T-helper 1 cell (primary cell): ENCODE results near the gene XG.
"Not testable (repeated sequence)": the region's sequence is repeated elsewhere in the genome, so short reads cannot be mapped to it uniquely, and the experiment has no call there.

ENCODE experiments used
- DNase-seq, 5 donors: peaks; one replicate each; pipeline ENCODE4 v3.0.0-alpha.2; 2012 to 2020

The XG gene

DNA sequence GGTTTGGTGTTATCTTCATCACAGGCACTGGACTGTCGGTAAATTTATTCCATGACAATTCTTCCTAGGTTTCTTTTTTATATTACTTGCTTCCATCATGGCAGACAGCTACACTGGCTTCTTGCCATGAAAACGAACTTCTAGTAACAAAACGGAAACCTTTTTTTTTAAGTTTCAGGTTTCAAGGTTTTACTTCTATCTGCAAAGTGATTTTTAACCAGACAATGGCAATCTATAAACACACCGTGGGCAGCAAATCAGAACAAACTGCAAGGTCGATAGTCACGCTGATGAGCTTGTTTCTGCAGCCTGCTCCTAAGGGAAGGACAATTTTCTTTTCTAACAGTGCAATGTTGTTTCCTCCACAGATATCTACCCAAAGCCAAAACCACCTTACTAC, 29.9 kb downstream of the XG start:
- DNase-seq = peak in 1 of 5 donors; percentile 15

DNA sequence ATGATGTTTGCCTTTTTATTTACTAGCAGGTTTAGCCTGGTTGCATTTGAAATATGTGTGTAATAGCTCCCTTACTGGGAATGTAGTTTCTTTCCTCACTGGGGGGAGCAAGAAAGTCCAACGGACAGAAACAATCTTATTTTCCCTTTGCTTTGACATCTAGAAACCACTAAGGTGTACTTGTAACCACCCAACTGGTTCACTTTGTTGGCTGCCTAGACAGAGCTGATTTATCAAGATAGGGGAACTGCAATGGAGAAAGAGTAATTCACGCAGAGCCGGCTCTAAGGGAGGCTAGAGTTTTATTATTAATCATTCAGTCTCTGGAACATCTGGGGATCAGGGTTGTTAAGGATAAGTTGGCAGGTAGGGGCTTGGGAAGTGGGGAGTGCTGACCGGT, 30.3 kb downstream of the XG start:
- DNase-seq = no peak

DNA sequence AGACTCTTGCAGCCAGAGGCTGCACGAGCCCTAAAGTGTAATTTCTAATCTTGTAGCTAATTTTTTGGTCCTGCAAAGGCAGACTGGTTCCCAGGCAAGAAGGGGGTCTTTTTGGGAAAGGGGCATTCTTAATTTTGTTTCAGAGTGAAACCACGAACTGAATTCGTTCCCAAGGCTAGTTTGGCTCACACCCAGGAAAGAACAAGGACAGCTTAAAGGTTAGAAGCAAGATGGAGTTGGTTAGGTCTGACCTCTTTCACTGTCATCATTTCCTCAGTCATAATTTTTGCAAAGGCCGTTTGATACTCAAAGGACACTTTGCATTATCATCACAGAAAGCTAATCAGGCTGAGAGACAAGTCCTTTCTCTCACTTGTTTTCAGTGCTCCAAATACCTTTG, 30.9 kb downstream of the XG start:
- no peak for DNase-seq

DNA sequence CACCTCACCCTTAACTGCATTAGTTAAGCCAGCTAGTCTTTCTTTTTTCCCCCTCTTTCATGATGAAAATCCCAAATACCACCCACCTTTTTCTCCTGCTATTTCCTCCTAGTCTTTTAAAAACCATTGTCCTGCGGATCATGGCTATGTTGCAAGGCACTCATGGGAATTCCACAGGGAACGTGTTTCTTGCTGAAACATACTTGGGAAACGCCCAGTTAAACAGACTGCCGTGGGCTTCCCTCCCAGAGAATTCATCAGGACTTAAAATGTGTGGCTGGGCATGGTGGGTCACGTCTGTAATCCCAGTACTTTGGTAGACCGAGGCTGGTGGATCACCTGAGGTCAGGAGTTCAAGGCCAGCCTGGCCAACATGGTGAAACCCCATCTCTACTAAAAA, 32.2 kb downstream of the XG start:
- DNase-seq = no peak

DNA sequence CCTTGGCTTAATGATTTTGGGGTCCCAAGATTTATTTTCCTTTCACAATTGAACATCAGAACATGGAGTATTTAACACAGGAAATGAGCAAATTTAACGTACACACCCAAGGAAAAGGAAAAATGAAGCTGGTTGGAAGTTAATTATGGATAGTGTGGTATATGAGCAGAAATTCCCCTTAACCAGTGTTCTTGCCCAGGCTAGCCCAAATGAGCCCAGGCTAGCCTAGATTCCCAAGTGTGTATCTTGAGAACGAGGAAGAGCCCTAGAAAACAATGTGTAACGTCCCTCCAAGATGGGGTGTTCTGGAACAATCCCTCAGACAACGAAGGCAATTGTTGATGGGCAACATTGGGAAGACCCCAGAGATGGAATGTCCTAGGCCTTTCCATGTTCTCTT, 33.7 kb downstream of the XG start:
- DNase-seq = no peak

DNA sequence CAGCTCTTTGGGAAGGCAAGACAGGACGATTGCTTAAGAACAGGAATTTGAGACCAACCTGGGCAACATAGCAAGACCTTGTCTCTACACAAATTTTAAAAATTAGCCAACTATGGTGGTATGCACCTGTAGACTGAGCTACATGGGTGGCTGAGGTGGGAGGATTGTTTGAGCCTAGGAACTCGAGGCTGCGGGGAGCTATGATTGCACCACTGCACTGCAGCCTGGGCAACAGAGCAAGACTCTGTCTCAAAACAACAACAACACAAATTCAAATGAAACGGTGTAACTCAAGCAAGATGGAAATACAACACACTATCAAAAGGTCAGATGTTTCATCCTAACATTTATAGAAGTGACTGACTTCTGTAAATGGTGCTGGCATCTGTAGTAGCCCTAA, 37.1 kb downstream of the XG start:
- DNase-seq = no peak

DNA sequence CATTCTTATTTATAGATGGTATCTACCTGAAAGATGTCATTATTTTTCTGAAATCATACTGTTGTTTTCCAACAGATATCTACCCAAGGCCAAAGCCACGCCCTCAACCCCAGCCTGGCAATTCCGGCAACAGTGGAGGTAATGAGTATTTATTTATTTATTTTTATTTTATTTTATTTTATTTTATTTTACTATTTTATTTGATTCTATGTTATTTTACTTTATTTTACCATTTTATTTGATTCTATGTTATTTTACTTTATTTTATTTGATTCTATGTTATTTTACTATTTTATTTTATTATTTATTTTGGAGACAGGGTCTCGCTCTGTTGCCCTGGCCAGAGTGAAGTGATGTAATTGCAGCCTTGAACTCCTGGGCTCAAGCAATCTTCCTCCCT, 37.7 kb downstream of the XG start:
- no peak for DNase-seq

DNA sequence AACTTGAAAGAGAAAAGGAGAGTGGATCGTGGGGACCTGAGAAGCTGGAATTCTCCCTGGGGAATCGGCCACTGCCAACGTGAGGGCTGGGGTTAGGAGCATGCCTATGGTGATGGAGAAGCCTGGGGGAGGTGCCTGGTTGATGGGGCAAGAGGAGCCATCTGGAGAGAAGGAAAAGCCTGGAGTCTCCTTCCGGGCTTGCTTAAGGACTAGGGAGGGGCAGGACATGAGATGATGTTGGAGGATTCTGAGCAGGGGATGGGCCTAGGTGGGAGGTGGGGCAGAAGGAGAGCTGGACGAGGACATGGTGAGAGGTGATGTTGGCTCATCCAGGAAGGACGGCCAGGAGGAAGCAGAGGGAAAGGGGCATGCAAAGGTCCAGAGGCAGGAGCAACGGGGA, 41.9 kb downstream of the XG start:
- no peak for DNase-seq

DNA sequence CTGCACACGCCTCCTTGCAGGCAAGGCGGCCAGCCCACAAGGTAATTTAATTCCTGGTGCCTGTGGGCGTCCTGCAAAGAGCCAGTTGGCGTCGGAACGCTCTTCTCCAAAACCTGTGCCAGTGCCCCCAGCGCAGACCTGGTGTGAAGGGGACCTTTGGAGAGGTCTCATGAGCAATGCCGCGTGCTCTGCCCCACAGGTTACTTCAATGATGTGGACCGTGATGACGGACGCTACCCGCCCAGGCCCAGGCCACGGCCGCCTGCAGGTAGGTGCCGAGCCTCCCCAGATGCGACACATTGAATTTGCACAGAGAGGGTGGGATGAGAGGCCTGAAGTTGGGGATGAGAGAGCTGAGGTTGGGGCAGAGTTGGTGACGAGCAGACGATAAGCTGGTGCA, 42.5 kb downstream of the XG start:
- DNase-seq = no peak

DNA sequence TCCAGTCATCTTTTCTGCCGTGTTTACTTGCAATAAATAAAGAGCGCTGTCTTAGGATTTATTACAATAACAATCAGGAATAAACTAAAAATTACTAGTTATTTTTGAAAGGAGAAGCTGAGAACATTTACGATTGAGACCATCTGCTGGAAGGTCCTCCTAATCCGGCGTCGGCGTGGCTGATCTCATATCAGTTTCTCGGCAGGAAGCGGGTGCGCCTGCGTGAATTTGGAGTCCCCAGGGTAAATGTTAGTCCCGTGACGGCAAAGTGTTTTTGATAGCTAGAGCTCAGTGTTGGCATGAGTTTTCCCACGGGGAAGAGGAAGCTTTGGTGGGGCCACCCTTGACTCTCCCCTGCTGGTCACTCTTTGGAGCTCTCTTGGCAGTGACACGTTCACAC, 45.0 kb downstream of the XG start:
- not testable (repeated sequence) for DNase-seq

DNA sequence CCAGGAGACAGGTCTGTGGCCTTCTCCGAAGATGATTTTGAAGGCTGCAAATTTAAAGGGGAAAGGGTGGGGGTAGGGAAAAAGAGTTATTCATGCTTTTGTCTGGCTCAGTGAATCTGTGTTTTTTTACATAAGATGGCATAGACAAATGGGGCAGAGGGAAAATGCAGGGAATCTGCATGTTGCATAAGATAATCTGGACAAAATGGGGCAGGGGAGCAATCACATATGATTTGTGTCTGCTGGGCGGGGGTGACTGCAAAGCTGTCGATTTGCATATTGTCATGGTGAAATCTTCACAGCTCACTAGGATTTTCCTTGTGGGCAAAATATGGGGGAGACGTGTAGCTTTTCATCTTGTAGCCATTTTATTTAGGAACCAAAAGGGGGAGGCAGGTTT, 47.5 kb downstream of the XG start:
- DNase-seq = no peak

DNA sequence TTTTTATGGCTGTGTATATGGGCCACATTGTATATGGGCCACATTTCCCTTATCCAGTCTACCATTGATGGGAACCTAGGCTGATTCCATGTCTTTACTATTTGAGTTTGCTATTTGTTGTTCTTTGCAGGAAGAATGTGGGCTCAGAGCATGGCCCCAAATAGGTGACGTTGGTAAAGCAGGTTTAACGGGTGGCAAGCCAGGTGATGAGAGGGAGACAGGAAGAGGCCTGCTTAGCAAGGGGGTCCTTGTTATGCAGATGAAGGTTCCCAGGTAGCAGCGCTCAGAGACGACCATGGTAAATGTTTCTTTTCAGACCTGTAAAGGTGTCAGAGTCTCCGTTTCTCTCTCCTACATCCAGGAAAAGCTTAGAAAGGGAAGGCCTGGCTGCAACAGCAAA, 48.1 kb downstream of the XG start:
- not testable (repeated sequence) for DNase-seq

DNA sequence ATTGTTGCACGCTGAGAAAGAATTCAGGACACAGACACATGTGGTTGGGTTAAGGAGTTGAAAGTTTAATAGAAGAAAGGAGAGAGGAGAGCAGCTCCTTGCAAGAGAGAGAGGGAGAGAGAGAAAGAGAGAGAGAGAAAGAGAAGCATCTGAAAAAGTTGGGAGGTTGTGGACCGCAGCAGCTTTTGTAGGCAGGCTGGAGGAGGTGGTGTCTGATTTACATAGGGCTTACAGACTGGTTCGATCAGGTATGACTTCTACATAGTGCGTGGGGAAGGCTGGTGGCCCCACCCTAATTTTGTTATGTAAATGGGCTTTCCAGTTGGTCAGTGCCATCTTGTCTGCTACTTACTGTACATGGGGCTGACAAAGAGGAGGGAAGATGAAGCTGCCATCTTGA, 49.4 kb downstream of the XG start:
- no peak for DNase-seq

DNA sequence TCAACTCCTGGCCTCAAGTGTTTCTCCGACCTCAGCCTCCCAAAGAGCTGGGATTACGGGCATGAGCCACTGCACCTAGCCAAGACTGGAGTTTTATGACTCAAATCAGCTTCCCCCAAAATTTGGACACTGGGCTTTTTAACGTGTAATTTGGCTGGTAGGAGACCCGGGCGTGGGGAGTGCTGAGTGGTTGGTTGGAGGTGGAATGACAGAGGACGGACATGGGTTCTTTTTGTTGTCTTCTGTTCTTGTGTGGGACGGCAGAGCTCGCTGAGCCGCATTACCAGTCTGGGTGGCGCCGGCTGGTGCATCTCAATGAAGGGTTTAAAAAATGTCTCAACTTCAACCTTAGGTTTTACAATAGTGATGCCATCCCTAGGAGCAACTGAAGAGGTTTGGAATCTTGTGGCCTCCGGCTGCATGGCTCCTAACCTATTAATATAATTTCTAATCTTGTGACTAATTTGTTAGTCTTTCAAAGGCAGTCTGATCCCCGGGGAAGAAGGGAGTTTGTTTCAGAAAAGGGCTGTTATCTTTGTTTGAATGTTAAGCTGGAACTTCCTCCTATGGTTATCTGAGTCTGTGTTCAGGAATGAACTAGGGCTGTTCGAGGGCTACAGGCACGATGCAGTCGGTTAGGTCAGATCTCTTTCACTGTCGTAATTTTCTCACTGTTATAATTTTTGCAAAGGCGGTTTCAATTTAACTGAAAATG, 50.7 kb downstream of the XG start:
- not testable (repeated sequence) for DNase-seq

DNA sequence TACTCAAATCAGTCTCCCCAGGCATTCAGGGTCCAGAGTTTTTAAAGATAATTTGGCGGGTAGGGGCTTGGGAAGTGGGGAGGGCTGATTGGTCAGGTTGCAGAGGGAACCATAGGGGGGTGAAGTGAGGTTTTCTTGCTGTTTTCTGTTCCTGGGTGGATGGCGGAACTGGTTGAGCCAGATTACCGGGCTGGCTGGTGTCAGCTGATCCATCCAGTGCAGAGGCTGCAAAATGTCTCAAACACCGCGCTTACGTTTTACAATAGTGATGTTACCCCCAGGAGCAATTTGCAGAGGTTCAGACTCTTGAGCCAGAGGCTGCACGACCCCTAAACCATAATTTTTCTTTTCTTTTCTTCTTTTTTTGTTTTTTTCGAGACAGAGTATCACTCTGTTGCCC, 51.6 kb downstream of the XG start:
- not testable (repeated sequence) for DNase-seq

DNA sequence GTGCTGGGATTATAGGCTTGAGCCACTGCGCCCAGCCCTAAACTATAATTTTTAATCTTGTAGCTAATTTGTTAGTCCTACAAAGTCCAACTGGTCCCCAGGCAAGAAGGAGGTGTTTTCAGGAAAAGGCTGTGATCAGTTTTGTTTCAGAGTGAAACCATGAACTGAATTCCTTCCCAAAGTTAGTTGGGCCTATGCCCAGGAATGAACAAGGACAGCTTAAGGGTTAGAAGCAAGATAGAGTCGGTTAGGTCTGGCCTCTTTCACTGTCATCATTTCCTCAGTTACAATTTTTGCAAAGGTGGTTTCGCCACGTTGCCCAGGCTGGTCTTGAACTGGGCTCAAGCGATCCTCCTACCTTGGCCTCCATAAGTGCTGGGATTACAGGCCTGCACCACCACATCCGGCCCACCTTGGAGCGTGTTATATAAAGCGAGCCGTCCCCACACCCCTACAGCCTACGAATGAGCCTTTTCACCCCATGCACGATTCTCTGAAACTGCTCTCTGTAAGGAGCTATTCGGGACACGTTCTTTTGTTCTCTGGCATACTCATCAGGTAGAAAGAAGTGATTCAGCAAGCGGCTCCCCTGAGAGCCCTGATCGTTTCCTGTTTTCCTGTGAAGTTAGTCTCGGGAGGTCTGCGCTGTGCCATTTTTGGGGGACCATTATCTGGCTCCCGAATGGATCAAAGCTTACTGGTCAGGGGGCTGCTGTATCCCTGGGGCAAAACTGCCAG, 52.4 kb downstream of the XG start:
- not testable (repeated sequence) for DNase-seq

DNA sequence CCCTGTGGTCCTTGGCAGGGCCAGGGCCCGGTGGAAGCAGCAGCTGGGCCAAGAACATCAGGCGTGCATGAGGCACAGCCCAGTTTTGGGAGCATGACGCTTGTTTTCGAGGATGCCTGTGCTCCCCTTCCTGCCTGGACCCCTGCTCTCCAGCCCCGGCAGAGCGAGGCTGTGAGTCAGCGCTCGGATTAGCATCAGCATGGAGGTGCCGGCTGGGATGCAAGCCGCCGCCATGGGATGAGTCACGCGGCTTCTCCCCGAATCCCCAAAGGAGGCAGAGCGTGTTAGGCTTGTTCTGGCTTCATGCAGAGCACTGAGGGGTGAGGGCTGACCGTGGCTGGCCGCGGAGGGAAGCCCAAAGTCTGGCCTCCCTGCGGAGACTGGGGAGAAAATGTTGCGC, 53.0 kb downstream of the XG start:
- DNase-seq = not testable (repeated sequence)

DNA sequence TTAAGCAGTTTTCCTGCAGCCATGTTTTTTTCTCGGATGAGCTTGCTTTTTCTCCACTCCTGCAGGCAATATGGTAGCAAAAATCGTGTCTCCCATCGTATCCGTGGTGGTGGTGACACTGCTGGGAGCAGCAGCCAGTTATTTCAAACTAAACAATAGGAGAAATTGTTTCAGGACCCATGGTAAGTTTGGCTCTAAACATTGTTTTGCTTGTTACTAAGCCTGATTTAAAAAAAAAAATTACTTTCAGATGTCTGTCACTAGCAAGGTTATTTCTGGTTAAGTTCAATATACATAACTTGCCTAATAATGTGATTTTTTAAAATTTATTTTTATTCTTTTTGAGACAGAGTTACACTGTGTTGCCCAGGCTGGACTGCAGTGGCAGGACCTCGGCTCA, 59.4 kb downstream of the XG start:
- DNase-seq = no peak

DNA sequence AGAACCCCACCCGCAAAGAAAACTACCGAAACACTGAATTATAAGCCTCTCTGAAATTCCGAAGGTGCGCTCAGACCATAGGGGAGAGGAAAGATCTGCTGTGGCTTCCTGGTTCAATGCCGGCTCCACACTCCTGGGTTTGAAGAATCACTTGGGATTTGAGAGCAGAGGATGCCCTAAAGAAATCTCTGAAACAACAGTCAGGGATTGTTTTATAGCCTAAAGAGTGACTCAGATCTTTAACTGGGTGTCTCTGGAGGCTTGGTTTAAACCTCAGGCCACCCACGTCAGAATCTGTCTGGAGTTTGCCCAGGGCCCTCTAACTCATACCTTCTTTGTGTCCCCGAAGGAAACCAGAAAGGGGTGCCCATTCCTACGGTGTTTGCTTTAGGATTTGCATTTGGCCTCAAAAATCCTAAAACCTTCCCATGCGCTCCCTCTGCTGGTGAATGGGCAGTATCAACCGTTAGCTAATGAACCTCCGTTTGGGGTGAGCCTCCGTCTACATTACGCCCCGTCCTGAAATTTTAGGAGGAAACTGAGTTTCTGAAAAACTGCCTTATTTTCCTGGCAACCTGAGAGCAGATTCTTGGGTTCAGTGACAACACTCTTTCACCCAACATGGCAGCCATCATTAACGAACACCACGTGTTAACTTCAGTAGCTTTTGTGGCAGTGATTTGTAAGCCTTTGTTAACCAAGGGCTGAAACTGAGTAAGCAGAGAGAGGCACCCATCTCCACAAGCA, 60.5 kb downstream of the XG start:
- peak in 3 of 5 donors; percentile 8 to 46 (median 24) for DNase-seq

DNA sequence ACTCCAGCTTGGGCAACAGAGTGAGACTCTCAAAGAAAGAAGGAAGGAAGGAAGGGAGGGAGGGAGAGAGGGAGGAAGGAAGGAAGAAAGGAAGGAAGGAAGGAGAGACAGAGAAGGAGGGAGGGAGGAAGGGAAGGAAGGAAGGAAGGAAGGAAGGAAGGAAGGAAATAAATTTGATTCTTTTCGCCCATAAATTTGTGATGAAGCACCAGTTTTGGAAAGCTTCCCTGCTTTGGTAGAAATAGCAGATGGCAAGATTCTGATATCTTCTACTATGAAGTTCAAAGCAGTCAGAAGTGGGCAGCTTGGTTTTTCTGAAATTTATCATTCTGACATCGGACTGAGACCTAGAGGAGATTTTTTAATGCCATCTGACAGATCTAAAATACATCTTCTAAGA, 65.2 kb downstream of the XG start:
- DNase-seq = no peak

DNA sequence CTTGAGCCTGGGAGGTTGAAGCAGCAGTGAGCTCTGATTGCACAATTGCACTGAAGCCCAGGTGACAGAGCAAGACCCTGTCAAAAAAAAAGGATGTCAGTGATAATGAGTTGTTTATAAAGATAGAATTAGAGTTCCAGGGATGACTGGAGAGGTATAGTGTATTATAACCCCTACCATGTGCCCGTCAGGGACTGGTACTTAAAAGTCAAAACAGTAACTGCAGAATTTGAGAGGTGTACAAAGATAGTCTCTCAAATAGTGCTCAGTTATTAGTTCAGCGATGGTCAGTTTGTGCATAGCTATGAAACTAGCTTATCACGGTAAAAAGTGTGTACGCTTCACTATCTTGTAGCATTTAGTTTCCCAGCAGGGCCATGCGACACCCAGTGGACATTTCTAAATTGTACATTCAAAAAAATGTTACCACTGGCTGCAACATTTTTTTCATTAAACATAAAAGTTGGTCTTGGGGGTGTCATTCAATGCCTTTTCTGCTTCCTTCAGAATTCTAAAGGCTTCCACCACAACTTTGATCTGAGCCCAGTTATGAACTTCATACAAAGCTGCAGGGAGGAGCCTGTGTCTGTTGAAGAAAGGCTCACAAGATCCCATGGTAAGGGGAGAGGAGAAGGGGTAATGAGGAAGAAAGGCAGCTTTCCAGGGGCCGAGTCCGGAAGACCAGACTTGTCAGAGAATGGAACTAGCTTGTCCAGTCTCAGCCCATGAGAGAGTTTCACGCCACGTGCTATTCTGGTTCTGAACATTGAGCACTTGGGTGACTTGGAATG, 67.7 kb downstream of the XG start:
- DNase-seq = no peak

DNA sequence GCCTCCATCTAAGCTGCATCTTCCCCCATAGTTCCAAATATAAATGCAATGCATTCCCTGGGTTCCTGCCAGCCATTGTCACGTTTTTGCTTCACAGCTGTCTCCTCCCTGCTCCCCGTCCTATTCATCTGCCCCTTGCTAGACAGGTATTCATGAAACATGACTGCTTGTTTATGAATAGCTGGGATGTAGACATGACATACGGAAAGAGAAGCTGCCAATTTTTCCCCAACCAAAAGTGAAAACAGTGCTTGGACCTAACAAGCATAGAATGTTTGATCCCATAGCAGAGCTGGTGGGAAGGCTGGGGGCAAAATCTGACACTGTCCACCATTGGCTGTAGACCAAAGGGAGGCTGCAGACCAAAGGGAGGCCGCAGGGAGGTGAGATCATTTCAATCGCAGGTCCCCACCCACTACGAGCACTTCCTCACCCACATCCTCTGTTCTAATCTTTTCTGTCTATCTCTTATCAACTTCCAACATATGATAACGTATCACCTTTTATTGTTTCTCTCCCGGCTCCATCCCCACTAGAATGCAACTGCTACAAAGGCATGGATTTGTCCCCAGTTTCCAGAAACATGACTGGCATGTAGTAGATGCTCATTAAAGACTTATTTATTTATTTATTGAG, 68.4 kb downstream of the XG start:
- no peak for DNase-seq
